Stimulated activated CD8-positive, alpha-beta memory T cell treated with anti-CD3 and anti-CD28 coated beads, Interleukin-12 subunit alpha, Interleukin-12 subunit beta, amount 100 ng/mL, for 24 hours (primary cell): Measurements from ENCODE around the gene IFNA4.
"Not testable (repeated sequence)": the region's sequence is repeated elsewhere in the genome, so short reads cannot be mapped to it uniquely, and the experiment has no call there.

ENCODE experiments used
- DNase-seq: peaks from one replicate; pipeline ENCODE4 v3.0.0-alpha.2; 2020; ENCODE audit errors: extremely low read depth

The IFNA4 gene

DNA sequence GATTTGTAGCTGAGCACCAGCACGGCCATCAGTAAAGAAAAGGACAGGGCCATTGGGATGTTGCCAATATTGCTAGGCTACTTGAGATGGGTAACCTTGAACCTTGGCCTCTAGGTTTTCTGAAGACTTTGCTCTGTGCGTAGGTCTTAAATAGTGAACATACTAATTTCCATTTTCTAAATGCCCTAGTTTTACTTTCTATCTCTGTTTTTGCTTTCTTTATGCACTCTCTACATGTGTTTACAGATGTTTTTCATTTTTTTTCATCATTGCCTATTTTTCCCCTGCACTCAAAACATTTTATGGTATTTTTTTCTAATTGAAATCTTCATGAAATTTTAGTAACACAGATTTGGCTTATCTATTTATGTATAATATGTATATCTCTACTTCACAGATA, 20.8 kb downstream of the IFNA4 start, which contains the start of gene IFNA21:
IFNA21 (minus strand) TSS at position 101 of the 400 bp plus-strand sequence; CDS start at position 53, 48 bp downstream.
- DNase-seq = not testable (repeated sequence)

DNA sequence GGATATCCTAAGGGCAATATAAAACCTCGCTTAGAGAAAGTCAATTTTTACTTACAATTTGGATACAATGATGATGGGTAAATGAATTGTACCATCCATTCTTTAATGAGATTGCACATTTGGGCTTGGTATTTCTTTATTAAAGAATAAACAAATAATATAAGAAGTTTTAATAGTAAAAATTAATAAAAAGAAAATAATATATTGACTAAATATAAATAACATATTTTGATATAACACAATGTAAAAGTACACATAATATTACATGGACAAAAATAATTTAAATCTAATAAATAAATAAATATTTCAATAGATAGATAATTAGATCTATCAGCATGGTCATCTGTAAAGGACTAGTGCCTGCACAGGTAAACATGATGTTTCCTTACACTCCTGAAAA, 21.9 kb downstream of the IFNA4 start:
- no peak for DNase-seq

DNA sequence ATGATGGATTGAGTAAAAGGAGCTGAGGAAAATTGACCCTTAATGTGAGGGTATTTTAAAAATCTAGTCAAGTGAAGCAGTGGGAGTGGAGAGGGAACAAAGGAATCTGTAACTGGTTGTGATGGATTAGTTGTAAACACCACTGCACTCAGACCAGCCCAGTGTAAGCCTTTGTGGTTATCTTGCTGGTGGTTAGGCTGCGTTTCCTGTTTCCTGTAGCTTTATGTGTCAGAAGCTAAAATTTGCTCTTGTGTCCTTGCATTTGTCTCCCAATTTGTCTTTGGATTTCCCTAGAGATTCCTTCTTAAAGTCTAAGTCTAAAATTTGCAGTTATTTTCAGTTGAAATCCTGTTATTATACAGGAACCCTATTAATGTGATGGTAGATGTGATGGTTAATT, 27.2 kb downstream of the IFNA4 start:
- DNase-seq = no peak

DNA sequence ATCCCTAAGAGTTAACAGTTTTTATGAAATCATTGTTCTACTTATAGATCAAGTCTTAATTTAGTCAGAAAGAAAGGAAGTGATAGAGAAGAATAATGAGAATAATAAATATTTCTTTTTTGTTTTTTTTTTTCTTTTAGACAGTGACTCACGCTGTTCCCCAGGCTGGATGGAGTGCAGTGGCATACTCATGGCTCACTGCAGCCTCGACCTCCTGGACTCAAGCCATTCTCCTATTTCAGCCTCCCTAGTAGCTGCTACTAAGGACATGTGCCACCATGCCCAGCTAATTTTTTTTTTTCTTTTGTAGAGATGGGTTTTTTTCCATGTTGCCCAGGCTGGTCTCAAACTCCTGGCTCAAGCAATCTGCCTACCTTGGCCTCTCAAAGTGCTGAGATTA, 31.9 kb downstream of the IFNA4 start:
- DNase-seq = no peak

DNA sequence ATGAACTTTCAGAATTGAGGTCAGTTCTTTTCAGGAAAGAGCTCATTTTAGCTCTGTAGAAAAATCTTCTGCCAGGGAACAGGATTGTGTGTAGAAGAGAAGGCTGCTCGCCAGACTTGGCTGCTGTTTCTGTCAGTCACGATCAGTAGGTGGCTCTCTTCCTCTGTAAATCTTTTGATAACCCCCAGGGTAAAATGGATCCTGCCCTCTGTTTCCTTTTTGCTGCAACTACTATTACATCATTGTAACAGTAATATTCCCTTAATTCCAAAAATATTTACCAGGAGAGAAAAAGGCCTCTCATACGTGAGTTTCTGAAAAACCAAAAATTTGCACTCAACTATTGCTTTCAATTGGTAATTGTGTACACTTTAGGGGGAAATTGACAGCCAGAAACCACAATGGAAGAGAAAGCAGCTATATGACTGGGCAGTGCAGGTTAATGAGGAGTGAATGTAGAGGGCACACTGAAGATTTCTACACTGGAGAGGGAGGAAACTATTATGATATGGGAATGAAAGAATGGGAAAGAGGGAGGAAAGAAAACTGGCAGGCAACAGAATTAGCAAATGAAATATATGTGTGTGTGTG, 33.3 kb downstream of the IFNA4 start:
- no peak for DNase-seq

DNA sequence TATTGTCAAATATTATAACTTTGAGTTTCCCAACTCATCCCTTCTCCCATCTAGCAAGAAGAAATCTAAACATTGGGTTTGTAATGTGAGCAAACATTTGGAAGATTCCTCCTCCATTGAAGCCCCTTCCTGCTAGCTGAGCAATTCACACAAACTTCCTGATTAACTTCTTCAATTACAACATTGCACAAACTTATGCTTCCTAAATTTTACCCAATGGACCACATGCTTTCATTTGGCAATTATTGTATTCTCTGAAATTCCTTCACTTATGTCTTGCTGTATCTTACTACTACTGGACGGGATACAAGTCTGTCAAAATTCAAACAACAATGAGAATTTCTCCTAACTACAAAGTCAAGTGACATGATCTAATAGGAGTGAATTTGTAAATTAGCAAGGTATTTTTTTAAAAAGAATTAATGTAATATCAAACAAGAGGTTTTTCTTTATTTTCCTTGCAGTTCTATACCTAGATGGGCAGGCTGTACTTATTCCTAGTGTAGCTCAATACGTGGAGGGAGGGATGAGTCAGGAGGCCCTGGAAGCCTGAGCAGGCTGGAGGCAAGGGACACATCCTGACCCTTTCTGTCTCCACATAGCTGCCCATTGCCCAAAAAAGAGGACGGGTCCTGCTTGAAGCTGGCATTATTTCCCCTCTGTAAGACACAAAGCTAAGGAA, 33.9 kb downstream of the IFNA4 start:
- no peak for DNase-seq

DNA sequence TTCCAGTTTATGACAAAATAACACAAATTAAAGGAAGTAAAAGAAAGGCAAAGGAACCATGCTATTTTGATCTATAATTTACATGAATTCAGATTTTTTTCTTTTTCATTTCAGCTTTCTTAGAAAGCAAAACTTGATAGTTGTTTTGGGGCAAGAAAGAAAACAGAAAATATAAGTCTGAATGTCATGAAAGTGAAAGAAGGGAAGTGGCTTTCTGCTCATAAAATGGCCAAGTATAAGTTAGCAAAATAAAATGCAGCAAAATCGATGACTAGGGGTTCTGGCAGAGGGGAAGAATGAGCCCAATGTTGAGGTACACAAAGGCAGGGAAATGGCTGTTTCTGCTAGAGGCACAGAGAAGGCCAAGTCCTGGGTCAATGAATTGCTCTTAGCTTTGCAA, 42.8 kb downstream of the IFNA4 start:
- DNase-seq = no peak

DNA sequence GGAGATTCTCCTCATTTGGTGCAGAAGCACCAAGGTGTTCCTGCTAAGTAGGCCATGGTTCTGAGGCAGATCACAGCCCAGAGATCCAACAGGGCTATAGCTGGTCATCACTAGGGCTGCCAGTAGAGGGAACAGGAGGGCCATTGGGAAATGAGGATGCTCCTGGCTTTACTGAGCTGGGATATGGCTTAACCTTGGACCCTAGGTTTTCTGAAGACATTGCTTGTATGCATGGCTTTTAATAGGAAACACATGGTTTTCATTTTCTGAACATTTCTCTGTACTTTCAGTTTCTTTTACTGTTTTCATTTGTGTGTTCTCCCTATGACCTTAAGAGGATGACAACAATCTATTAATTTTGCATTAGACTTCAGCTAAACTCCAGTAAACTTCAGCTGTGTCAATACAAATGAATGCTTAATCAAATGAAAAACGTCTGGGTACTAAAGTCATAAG, 45.9 kb downstream of the IFNA4 start, which contains the start of gene IFNW1:
IFNW1 (minus strand) TSS at position 406 of the 456 bp plus-strand sequence; CDS start at position 144, 262 bp downstream.
- DNase-seq = no peak

DNA sequence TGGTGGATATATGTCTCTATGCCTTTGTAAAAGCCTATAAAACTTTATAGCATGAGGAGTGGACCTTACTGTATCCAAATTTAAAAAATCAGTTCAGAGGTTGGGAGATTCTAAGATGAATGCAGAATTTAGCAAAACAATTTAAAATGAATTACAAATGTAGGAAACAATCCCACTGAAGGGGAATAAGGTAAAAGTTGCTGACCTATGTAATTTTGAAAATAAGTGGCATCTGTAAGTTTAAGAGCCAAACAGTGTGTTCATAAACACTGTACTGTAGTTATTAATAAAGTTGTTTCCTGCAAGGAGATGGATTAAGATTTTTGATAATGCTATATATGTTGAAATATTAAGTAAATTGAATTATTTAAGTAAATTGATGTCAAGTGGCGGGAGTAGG, 50.4 kb downstream of the IFNA4 start:
- DNase-seq = no peak
